GM13977 (cell line): ENCODE results near the gene TMEM229A.
"Not testable (repeated sequence)": the region's sequence is repeated elsewhere in the genome, so short reads cannot be mapped to it uniquely, and the experiment has no call there.

ENCODE experiments used
- DNase-seq: peaks from one replicate; pipeline ENCODE4 v3.0.0; 2012; ENCODE audit warnings: low spot score
- in situ Hi-C: fragments of 300-500 bp; cut with MboI; formaldehyde crosslinking; loops from one replicate; pipeline ENCODE4 v1.12.0; 2022; ENCODE audit warnings: low sequenced_read_pairs, low pct_unique_long_range_greater_than_20kb, mixed read lengths, inconsistent platforms; ENCODE audit not compliant: unreplicated experiment
- TF ChIP-seq, protein P1 (sequence below): IDR thresholded peaks from 2 replicates; pipeline ENCODE4 v1.5.1; 2012; ENCODE audit warnings: mild to moderate bottlenecking, control low read depth; ENCODE audit not compliant: insufficient read depth; ENCODE audit errors: extremely low read depth, missing control alignments

Gene TMEM229A

DNA sequence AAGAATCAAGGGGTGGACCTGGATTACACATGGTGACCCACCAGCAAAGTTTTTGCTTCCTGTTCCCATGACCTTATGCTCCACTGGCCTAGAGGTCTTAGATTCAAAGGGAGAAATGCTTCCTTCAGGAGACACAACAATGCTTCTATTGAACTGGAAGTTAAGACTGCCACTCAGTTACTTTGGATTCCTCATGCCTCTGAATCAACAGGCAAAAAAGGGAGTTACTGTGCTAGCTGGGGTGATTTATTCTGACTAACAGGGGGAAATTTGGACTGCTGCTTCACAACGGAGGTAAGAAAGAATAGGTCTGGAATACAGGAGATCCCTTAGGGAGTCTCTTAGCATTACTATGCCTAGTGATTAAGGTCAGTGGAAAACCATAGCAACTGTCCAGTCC lies 10.3 kb downstream of the TMEM229A start:
- in situ Hi-C loops, result no loop called here
- TF ChIP-seq, protein P1, sequence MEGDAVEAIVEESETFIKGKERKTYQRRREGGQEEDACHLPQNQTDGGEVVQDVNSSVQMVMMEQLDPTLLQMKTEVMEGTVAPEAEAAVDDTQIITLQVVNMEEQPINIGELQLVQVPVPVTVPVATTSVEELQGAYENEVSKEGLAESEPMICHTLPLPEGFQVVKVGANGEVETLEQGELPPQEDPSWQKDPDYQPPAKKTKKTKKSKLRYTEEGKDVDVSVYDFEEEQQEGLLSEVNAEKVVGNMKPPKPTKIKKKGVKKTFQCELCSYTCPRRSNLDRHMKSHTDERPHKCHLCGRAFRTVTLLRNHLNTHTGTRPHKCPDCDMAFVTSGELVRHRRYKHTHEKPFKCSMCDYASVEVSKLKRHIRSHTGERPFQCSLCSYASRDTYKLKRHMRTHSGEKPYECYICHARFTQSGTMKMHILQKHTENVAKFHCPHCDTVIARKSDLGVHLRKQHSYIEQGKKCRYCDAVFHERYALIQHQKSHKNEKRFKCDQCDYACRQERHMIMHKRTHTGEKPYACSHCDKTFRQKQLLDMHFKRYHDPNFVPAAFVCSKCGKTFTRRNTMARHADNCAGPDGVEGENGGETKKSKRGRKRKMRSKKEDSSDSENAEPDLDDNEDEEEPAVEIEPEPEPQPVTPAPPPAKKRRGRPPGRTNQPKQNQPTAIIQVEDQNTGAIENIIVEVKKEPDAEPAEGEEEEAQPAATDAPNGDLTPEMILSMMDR, result no peak
- DNase-seq, result no peak

DNA sequence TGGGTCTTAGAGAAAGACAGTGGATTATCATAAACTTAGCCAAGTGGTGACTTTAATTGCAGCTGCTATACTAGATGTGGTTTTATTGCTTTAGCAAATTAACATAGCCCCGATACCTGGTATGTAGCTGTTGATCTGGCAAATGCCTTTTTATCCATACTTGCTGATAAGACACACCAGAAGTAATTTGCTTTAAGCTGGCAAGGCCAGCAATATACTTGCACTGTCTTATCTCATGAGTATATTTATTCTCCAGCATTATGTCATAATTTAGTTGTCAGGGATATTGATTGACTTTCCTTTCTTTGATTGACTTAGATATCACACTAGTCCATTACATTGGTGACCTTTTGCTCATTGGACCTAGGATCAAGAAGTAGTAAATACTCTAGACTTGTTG lies 12.8 kb downstream of the TMEM229A start:
- no peak for DNase-seq
- in situ Hi-C loops, result no loop called here
- TF ChIP-seq, protein P1, result no peak

DNA sequence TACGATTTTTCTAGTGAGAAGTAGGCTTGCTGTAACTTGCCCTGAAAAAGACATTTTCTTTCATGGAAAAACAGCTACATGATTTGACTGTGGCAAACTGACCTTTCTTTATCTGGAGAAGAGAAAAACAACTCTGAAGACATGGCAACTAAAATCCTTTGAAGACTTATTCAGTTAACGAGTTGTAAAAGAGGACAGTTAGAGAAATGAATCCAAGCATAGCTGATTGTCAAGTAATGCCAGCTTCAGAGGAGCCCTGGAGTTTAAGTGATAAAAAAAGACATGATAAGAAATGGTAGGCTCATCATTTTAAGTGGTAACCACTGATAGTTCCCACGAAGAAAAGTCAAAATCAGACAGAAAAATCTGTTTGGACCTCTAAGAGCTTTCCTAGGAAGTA lies 19.6 kb downstream of the TMEM229A start:
- TF ChIP-seq, protein P1, result no peak
- in situ Hi-C loops, result no loop called here
- no peak for DNase-seq

DNA sequence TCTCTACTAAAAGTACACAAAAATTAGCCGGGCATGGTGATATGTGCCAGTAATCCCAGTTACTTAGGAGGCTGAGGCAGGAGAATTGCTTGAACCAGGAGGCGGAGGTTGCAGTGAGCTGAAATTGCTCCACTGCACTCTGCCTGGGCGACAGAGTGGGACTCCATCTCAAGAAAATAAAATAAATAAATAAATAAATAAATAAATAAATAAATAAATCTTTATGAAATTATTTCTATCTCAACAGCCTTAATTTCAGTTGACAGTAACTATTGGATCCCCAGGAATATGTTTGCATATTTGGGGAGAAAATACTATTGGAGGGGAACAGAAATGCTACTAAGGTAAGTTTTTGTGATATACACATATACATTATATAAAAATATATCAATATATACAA lies 20.0 kb downstream of the TMEM229A start:
- in situ Hi-C loops, result no loop called here
- TF ChIP-seq, protein P1, result no peak
- DNase-seq, result no peak

GRCh38 chr7:124009321-124009720 lies 23.5 kb downstream of the TMEM229A start:
- TF ChIP-seq, protein P1, result no peak
- in situ Hi-C loops, result no loop called here
- no peak for DNase-seq

DNA sequence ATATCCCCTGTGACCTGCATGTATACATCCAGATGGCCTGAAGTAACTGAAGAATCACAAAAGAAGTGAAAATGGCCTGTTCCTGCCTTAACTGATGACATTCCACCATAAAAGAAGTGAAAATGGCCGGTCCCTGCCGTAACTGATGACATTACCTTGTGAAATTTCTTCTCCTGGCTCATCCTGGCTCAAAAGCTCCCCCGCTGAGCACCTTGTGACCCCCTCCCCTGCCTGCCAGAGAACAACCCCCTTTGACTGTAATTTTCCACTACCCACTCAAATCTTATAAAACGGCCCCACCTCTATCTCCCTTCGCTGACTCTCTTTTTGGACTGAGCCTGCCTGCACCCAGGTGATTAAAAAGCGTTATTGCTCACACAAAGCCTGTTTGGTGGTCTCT lies 24.6 kb downstream of the TMEM229A start:
- in situ Hi-C loops, DNase-seq: not testable (repeated sequence)

GRCh38 chr7:123999703-124000102 lies 33.2 kb downstream of the TMEM229A start:
- no peak for DNase-seq
- in situ Hi-C loops, result no loop called here
- TF ChIP-seq, protein P1, result no peak
